GM12874 (cell line): ENCODE data around the gene LZTS3.

Experiments
- CTCF ChIP-seq: IDR thresholded peaks from 2 replicates; pipeline ENCODE4 v1.5.1; 2011; ENCODE audit warnings: low read depth, mild to moderate bottlenecking, control low read depth, low read length, moderate library complexity; ENCODE audit not compliant: insufficient read depth

The LZTS3 gene

GRCh38 chr20:3188823-3189413, 15.6 kb upstream of the LZTS3 start:
- no peak for TF ChIP-seq CTCF

GRCh38 chr20:3183896-3184612, 10.7 kb upstream of the LZTS3 start:
- TF ChIP-seq CTCF = no peak

- TF ChIP-seq CTCF = no peak
Observed at GRCh38 chr20:3181270-3181669, 7.9 kb upstream of the LZTS3 start.

- no peak for TF ChIP-seq CTCF
Observed at GRCh38 chr20:3180319-3180718, 7.0 kb upstream of the LZTS3 start.

- no peak for TF ChIP-seq CTCF
Observed at GRCh38 chr20:3177746-3178485, 4.6 kb upstream of the LZTS3 start.

GRCh38 chr20:3175270-3175669, 1.9 kb upstream of the LZTS3 start:
- TF ChIP-seq CTCF = no peak

- no peak for TF ChIP-seq CTCF
Observed at GRCh38 chr20:3174442-3175261, 1.3 kb upstream of the LZTS3 start.
